Cardiac fibroblast (primary cell): ENCODE data around the gene AKAP13.

ENCODE experiments used
- DNase-seq, 2 donors: peaks; one replicate each; pipeline versions ENCODE4 v3.0.0 to v3.0.0-alpha.2; 2010; ENCODE audit warnings: low read depth in 2 of 2
- H3K4me3 ChIP-seq, 2 donors: replicated peaks in 1 of 2; 1 replicate in 1 of 2; 2 replicates in 1 of 2; pipeline ENCODE4 v1.5.1; 2011; ENCODE audit warnings: low read depth in 2 of 2, low read length in 2 of 2, mild to moderate bottlenecking in 2 of 2, moderate library complexity in 1 of 2
- CTCF ChIP-seq: IDR thresholded peaks from one replicate; pipeline ENCODE4 v1.5.1; 2011; ENCODE audit warnings: low read depth, mild to moderate bottlenecking, low read length, inconsistent platforms

AKAP13 gene

GRCh38 chr15:85620690-85621049, 240.3 kb downstream of the AKAP13 start:
- peak overlapping the region; percentile 54 to 62 for H3K4me3 ChIP-seq
- TF ChIP-seq CTCF: no peak
- peak; percentile 74 to 89 for DNase-seq

GRCh38 chr15:85621094-85621493, 240.7 kb downstream of the AKAP13 start:
- H3K4me3 ChIP-seq: peak overlapping the region; percentile 54 to 62
- TF ChIP-seq CTCF: no peak
- peak; percentile 39 to 61 for DNase-seq

- peak overlapping the region; percentile 32 to 54 for H3K4me3 ChIP-seq
- TF ChIP-seq CTCF: no peak
- peak in 1 of 2 donors; percentile 52 for DNase-seq
Measured at GRCh38 chr15:85622221-85622831, 241.9 kb downstream of the AKAP13 start.

- no peak overlapping the region for H3K4me3 ChIP-seq
- peak in 1 of 2 donors; percentile 64 for DNase-seq
- no peak for TF ChIP-seq CTCF
Measured at GRCh38 chr15:85623315-85624049, 243.1 kb downstream of the AKAP13 start.

GRCh38 chr15:85624291-85624801, 243.9 kb downstream of the AKAP13 start:
- peak; percentile 71 to 77 for DNase-seq
- no peak overlapping the region for H3K4me3 ChIP-seq
- no peak for TF ChIP-seq CTCF

- H3K4me3 ChIP-seq: no peak overlapping the region
- no peak for TF ChIP-seq CTCF
- DNase-seq: no peak
Measured at GRCh38 chr15:85625166-85625830, 244.9 kb downstream of the AKAP13 start.
